HCT116 (cell line): ENCODE results near the gene KCTD18. TPM values are rescaled to one million over a fixed set of nuclear protein-coding genes. Genes with fewer than 3 reads are reported as not detected.

Experiments
- ATAC-seq: fragments of 200-7000 bp; cut with Tn5 transposase; 2 replicates; pipeline ENCODE4 v1.9.1; 2020; ENCODE audit warnings: mild to moderate bottlenecking, moderate library complexity
- BruUV-seq: library from RNA; stranded (reverse); fragments of 400-500 nt; replicated peaks from 2 replicates; lab custom pipeline; 2021; lab: Mats Ljungman, UMichigan
- CTCF ChIA-PET: fragments of 300-600 bp; sonication (Branson Sonifier 250); formaldehyde crosslinking; loops from one replicate; lab custom pipeline; 2021; ENCODE audit warnings: antibody characterized with exemption; lab: Charles Lee
- POLR2A ChIA-PET: fragments of 300-600, 350-600 bp; sonication (Branson Sonifier 250); formaldehyde crosslinking; loops from one replicate; lab custom pipeline; 2021; ENCODE audit warnings: antibody characterized with exemption; lab: Charles Lee
- RAD21 ChIA-PET, 2 experiments: fragments of 300-600 bp; sonication (Branson Sonifier 250); formaldehyde crosslinking; loops; one replicate each; lab custom pipeline; 2023; ENCODE audit warnings: low total read pairs in 2 of 2; ENCODE audit not compliant: uncharacterized antibody in 2 of 2, unreplicated experiment in 2 of 2, low non-redundant PET in 1 of 2; lab: Charles Lee
- DNase-seq: peaks from one replicate; pipeline ENCODE4 v3.0.0-alpha.2; 2010; ENCODE audit warnings: low read depth, low spot score
- H2AFZ ChIP-seq: fragments of 200-600 bp; shearing (Covaris generic), sonication (generic); 2 replicates; pipeline ENCODE4 v1.6.1; 2017; ENCODE audit warnings: low read depth, mixed run types, mixed read lengths, antibody characterized with exemption, low read length; ENCODE audit not compliant: poor library complexity, severe bottlenecking
- H3K27ac ChIP-seq: 2 replicates; pipeline ENCODE4 v1.5.1; 2012; ENCODE audit warnings: low read depth, low read length
- H3K27me3 ChIP-seq: fragments of 200-600 bp; sonication (generic); 2 replicates; pipeline ENCODE4 v1.6.1; 2016; ENCODE audit warnings: mixed run types, low read length, mixed read lengths; ENCODE audit not compliant: insufficient read depth
- H3K36me3 ChIP-seq, 2 experiments: fragments of 200-500 bp in 1 of 2; fragments of 200-600 bp in 1 of 2; sonication (Bioruptor generic) in 1 of 2; sonication (generic) in 1 of 2; 2 replicates each; pipeline versions ENCODE4 v1.5.1 to v1.6.1; 2014 to 2016; ENCODE audit warnings: low read length in 2 of 2, inconsistent platforms in 1 of 2, mixed read lengths in 1 of 2, mixed run types in 1 of 2; ENCODE audit not compliant: insufficient read depth in 2 of 2, control insufficient read depth in 1 of 2
- H3K4me1 ChIP-seq, 2 experiments: fragments of 200-600 bp in 1 of 2; sonication (generic) in 1 of 2; 2 replicates each; pipeline versions ENCODE4 v1.5.1 to v1.6.1; 2012 to 2017; ENCODE audit warnings: low read length in 2 of 2, inconsistent platforms in 1 of 2, mild to moderate bottlenecking in 1 of 2, mixed read lengths in 1 of 2, mixed run types in 1 of 2, moderate library complexity in 1 of 2; ENCODE audit not compliant: insufficient read depth in 2 of 2, control insufficient read depth in 1 of 2
- H3K4me2 ChIP-seq: fragments of 200-600 bp; sonication (generic); 2 replicates; pipeline ENCODE4 v1.6.1; 2017; ENCODE audit warnings: mixed run types, low read length, mixed read lengths
- H3K4me3 ChIP-seq, 2 experiments: fragments of 200-600 bp in 1 of 2; sonication (generic) in 1 of 2; replicated peaks in 1 of 2; 2 replicates each; pipeline ENCODE4 v1.5.1; 2011 to 2016; ENCODE audit warnings: low read length in 2 of 2, control low read depth in 1 of 2, low read depth in 1 of 2, mild to moderate bottlenecking in 1 of 2, mixed read lengths in 1 of 2, mixed run types in 1 of 2
- H3K79me2 ChIP-seq: fragments of 200-600 bp; sonication (generic); 2 replicates; pipeline ENCODE4 v1.6.1; 2017; ENCODE audit warnings: mild to moderate bottlenecking, mixed run types, low read length, moderate library complexity, mixed read lengths; ENCODE audit not compliant: insufficient read depth
- H3K9ac ChIP-seq: fragments of 200-600 bp; sonication (generic); 2 replicates; pipeline ENCODE4 v1.6.1; 2016; ENCODE audit warnings: low read length, mixed read lengths
- H3K9me2 ChIP-seq: fragments of 200-600 bp; sonication (generic), shearing (Covaris generic); 2 replicates; pipeline ENCODE4 v1.6.1; 2017; ENCODE audit warnings: mixed run types, mild to moderate bottlenecking, moderate library complexity; ENCODE audit not compliant: insufficient read depth
- H3K9me3 ChIP-seq, 2 experiments: fragments of 200-500 bp in 1 of 2; fragments of 200-600 bp in 1 of 2; sonication (Bioruptor generic) in 1 of 2; sonication (generic) in 1 of 2; 2 replicates each; pipeline ENCODE4 v1.6.1; 2014 to 2017; ENCODE audit warnings: low read length in 2 of 2, mixed read lengths in 2 of 2, inconsistent platforms in 1 of 2, low read depth in 1 of 2, mild to moderate bottlenecking in 1 of 2, mixed run types in 1 of 2, moderate library complexity in 1 of 2; ENCODE audit not compliant: control insufficient read depth in 1 of 2, insufficient read depth in 1 of 2
- H4K20me1 ChIP-seq: fragments of 200-600 bp; sonication (generic), shearing (Covaris generic); 2 replicates; pipeline ENCODE4 v1.6.1; 2017; ENCODE audit warnings: mixed run types, mild to moderate bottlenecking, moderate library complexity; ENCODE audit not compliant: insufficient read depth
- CBX3 ChIP-seq: IDR thresholded peaks from 2 replicates; pipeline ENCODE4 v1.6.1; 2012; ENCODE audit warnings: low read depth
- CEBPB ChIP-seq: IDR thresholded peaks from 2 replicates; pipeline ENCODE4 v1.6.1; 2012; ENCODE audit warnings: low read depth
- ELF1 ChIP-seq: IDR thresholded peaks from 2 replicates; pipeline ENCODE4 v1.6.1; 2012; ENCODE audit warnings: low read depth, borderline replicate concordance
- EZH2 ChIP-seq: fragments of 200-600 bp; sonication (generic); IDR thresholded peaks from 2 replicates; pipeline ENCODE4 v1.6.1; 2017; ENCODE audit warnings: antibody characterized with exemption, mixed run types
- FOSL1 ChIP-seq: IDR thresholded peaks from 2 replicates; pipeline ENCODE4 v1.6.1; 2012; ENCODE audit warnings: low read depth
- MAX ChIP-seq: IDR thresholded peaks from 2 replicates; pipeline ENCODE4 v1.6.1; 2012
- POLR2A ChIP-seq: IDR thresholded peaks from 2 replicates; pipeline ENCODE4 v1.7.0; 2011; ENCODE audit warnings: borderline replicate concordance; ENCODE audit not compliant: insufficient read depth, insufficient read length; ENCODE audit errors: extremely low read depth
- RAD21 ChIP-seq: IDR thresholded peaks from 2 replicates; pipeline ENCODE4 v1.6.1; 2012; ENCODE audit warnings: low read depth, mild to moderate bottlenecking
- SIN3A ChIP-seq: IDR thresholded peaks from 2 replicates; pipeline ENCODE4 v1.6.1; 2012; ENCODE audit warnings: low read depth
- SRF ChIP-seq: IDR thresholded peaks from 2 replicates; pipeline ENCODE4 v1.6.1; 2012; ENCODE audit warnings: low read depth
- TCF7L2 ChIP-seq: IDR thresholded peaks from 2 replicates; pipeline ENCODE4 v1.7.0; 2011; ENCODE audit warnings: borderline replicate concordance, inconsistent platforms; ENCODE audit not compliant: insufficient read depth, insufficient read length; ENCODE audit errors: extremely low read depth
- intact Hi-C: fragments of 100-400 bp; cut with micrococcal nuclease; formaldehyde crosslinking; loops from 2 replicates; pipeline ENCODE4 v1.10.0; 2022
- total RNA-seq: library from RNA; stranded (reverse); gene quantifications from one replicate; pipeline ENCODE4 v1.2.1, GENCODE V29; 2021; ENCODE audit not compliant: unreplicated experiment
- TF ChIP-seq, protein P1 (sequence below): IDR thresholded peaks from 2 replicates; pipeline ENCODE4 v1.6.1; 2012; ENCODE audit warnings: low read depth

KCTD18 gene
- total RNA-seq, 1 experiment from 2014 or later: 12.8 TPM

- BruUV-seq: no TSS peak
- intact Hi-C loops: no loop called here
These were observed 24.7 kb upstream of the KCTD18 start for GRCh38 chr2:200534572-200534971.

GRCh38 chr2:200533754-200534153 is 23.9 kb upstream of the KCTD18 start:
- intact Hi-C loops: no loop called here
- Histone ChIP-seq H3K27ac (no peak overlapping the region), H2AFZ (no peak overlapping the region), H3K4me2 (no peak overlapping the region), H3K36me3 (peaks cover 9 to 11% of the 10 kb centered on the region in 2 experiments; a peak in 2 of 4 replicates), H3K79me2 (peaks cover 60% of the 10 kb centered on the region), H4K20me1 (no peaks in the 10 kb centered on the region), H3K4me3 (no peak overlapping the region), H3K9me2 (no peaks in the 10 kb centered on the region), H3K9ac (no peak overlapping the region), H3K4me1 (no peaks in the 10 kb centered on the region), H3K9me3 (no peaks in the 10 kb centered on the region), H3K27me3 (no peaks in the 10 kb centered on the region)
- no TSS peak for BruUV-seq
- no peak for ATAC-seq
- RAD21 ChIA-PET: no interaction called here
- no peak for TF ChIP-seq FOSL1
- CTCF ChIA-PET: no interaction called here
- POLR2A ChIA-PET: no interaction called here
- no peak for DNase-seq

More at GRCh38 chr2:200534572-200534971, 24.7 kb upstream of the KCTD18 start:
- no peak overlapping the region for H3K4me3 ChIP-seq
- no peaks in the 10 kb centered on the region for H4K20me1 ChIP-seq
- H2AFZ ChIP-seq: no peak overlapping the region
- H3K9me2 ChIP-seq: no peaks in the 10 kb centered on the region
- no peak for TF ChIP-seq CEBPB
- CTCF ChIA-PET: no interaction called here
- no peaks in the 10 kb centered on the region for H3K4me1 ChIP-seq
- H3K27ac ChIP-seq: no peak overlapping the region
- H3K36me3 ChIP-seq: peaks cover 9 to 14% of the 10 kb centered on the region in 2 experiments; a peak in 2 of 4 replicates
- no peak overlapping the region for H3K4me2 ChIP-seq
- no peak for DNase-seq
- no peak overlapping the region for H3K9ac ChIP-seq
- H3K9me3 ChIP-seq: no peaks in the 10 kb centered on the region; a peak in 1 of 4 replicates
- peaks cover 51% of the 10 kb centered on the region for H3K79me2 ChIP-seq
- ATAC-seq: no peak
- POLR2A ChIA-PET: no interaction called here
- RAD21 ChIA-PET: no interaction called here
- no peaks in the 10 kb centered on the region for H3K27me3 ChIP-seq

- Histone ChIP-seq H3K9me2 (no peaks in the 10 kb centered on the region), H4K20me1 (no peaks in the 10 kb centered on the region), H3K36me3 (no peaks in the 10 kb centered on the region), H3K27me3 (no peaks in the 10 kb centered on the region), H3K9ac (no peak overlapping the region), H3K9me3 (no peaks in the 10 kb centered on the region), H3K27ac (no peak overlapping the region), H3K4me3 (no peak overlapping the region), H2AFZ (no peak overlapping the region), H3K4me2 (peak overlapping the region; percentile 92; the same call in 1 of the 2 replicates), H3K4me1 (peaks cover 4 to 20% of the 10 kb centered on the region in 2 experiments; a peak in 3 of 4 replicates), H3K79me2 (peaks cover 71% of the 10 kb centered on the region)
- DNase-seq (no peak), ATAC-seq (no peak)
- CTCF ChIA-PET: no interaction called here
- intact Hi-C loops: no loop called here
- RAD21 ChIA-PET: no interaction called here
- POLR2A ChIA-PET: no interaction called here
- BruUV-seq: no TSS peak
- TF ChIP-seq EZH2 (no peak), POLR2A (no peak), ELF1 (no peak), SRF (no peak), MAX (no peak), SIN3A (no peak), RAD21 (no peak), CBX3 (no peak), TCF7L2 (no peak)
- TF ChIP-seq, protein P1, sequence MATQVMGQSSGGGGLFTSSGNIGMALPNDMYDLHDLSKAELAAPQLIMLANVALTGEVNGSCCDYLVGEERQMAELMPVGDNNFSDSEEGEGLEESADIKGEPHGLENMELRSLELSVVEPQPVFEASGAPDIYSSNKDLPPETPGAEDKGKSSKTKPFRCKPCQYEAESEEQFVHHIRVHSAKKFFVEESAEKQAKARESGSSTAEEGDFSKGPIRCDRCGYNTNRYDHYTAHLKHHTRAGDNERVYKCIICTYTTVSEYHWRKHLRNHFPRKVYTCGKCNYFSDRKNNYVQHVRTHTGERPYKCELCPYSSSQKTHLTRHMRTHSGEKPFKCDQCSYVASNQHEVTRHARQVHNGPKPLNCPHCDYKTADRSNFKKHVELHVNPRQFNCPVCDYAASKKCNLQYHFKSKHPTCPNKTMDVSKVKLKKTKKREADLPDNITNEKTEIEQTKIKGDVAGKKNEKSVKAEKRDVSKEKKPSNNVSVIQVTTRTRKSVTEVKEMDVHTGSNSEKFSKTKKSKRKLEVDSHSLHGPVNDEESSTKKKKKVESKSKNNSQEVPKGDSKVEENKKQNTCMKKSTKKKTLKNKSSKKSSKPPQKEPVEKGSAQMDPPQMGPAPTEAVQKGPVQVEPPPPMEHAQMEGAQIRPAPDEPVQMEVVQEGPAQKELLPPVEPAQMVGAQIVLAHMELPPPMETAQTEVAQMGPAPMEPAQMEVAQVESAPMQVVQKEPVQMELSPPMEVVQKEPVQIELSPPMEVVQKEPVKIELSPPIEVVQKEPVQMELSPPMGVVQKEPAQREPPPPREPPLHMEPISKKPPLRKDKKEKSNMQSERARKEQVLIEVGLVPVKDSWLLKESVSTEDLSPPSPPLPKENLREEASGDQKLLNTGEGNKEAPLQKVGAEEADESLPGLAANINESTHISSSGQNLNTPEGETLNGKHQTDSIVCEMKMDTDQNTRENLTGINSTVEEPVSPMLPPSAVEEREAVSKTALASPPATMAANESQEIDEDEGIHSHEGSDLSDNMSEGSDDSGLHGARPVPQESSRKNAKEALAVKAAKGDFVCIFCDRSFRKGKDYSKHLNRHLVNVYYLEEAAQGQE: no peak
These were observed 18.4 kb upstream of the KCTD18 start for GRCh38 chr2:200528228-200528627.
